NCI-H345 (cell line): ENCODE measurements around the gene TTC16.
A peak's percentile ranks its signal among the peaks of the same experiment; 100 is the strongest.
"Not testable (repeated sequence)": the region's sequence is repeated elsewhere in the genome, so short reads cannot be mapped to it uniquely, and the experiment has no call there.

Experiments
- DNase-seq: peaks from one replicate; lab custom pipeline; 2025; lab: John Stamatoyannopoulos, UW

Gene TTC16

GRCh38 chr9:127769101-127769500, 53.2 kb downstream of the TTC16 start:
- DNase-seq, result no peak

GRCh38 chr9:127769929-127770582, 54.2 kb downstream of the TTC16 start:
- DNase-seq, result no peak

DNA sequence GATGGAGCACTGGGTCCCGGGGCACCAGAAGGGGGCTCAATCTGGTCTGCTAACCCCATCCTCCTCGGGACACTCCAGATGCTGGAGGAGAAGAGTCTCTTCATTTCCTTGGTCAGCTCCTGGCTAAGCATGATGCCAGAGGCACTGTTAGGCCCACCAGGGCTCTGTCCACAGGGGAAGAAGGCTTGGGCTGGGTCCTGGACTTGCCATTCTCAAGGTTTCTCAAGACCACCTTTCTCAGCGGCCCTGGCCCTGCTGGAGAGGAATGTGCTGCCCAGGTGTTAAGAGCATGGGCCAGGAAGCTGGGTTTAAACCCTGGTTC, 54.7 kb downstream of the TTC16 start:
- DNase-seq, result no peak

DNA sequence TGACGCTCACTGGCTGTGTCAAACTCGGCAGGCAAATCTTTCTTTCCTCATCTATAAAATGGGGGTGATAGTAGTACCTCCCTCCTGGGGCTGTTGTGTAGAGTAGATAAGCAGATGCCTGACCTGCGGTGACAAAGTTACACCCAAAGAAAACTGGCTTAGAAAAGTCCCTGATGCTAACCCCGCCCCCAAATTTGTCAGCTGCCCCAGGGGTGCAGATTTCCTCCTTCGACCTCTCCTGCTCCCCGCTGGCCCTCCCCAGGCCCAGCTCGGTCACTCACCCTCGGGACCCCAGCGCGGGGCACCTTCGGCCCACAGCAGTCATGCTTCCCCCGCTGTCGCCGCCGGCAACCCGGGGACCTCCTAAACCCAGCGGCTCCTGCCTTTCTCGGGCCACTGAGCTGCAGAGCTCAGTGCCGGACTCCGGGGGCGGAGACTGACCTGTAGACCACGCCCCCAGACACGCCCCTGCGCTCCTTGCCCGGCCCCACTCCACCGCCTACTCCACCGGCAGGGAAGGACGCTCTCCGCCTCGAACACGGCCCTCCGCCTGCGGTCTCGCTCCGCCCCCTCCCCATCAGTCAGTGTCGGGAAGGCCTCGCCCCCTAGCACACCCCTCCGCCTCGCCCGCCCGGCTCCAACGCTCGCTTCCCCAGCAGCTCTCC, 55.2 kb downstream of the TTC16 start:
- DNase-seq, result peak; percentile 98

- DNase-seq, result no peak
Observed at GRCh38 chr9:127771570-127772189, 55.8 kb downstream of the TTC16 start.

DNA sequence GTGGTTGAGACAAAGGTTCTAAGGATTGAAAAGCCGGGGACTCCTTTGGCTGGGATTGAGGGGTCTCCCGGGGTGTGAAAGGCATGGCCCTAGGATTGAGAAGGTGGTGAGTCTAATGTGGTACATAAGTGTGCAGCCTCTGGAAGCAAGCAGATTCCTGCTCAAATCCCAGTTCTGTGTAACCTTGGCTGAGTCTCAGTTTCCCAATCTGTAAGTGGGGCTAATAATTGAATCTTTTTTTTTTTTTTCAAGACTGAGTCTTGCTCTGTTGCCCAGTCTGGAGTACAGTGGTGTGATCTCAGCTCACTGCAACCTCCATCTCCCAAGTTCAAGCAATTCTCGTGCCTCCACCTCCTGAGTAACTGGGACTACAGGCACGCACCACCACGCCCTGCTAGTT, 56.7 kb downstream of the TTC16 start:
- no peak for DNase-seq

DNA sequence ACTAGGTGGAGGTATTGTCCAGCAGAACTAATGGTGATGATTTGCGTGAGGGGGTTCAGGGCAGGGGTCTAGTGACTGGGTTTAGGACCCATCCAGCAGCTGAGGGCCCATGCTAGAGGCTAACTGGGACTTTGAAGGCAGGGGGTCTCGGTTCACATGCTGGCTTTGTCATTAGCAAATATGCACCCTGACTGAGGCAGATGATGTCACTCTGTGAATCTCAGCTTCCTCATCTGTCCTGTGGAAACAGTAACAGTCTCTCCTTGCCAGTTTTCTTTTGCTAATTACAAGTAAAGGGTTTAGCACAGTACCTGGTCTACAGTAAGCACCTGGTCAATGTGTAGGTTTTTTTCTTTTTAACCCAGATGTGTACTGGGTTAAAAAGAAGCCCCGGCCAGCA, 57.4 kb downstream of the TTC16 start:
- no peak for DNase-seq

DNA sequence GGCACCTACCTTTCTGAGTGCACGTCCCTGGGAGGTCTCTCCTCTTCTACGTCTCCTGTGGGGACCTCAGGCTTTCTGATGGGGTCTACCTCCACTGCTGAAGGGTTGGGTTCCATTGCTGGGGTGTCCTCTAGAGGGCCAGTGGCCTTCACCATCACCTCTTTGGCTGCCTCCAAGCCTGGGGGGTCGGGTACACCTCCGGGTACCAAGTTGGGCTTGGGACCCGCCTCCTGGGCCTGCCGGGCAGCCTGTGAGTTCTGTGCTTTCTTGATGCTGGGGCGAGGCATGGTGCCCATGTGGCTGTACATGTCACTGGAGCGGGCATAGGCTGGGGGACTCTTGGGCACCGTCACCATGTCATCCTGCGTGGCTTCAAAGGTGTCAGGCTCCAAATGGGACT, 58.1 kb downstream of the TTC16 start:
- DNase-seq, result no peak

- no peak for DNase-seq
Observed at GRCh38 chr9:127776195-127776923, 60.5 kb downstream of the TTC16 start.

- no peak for DNase-seq
Observed at GRCh38 chr9:127776924-127777289, 61.0 kb downstream of the TTC16 start.

DNA sequence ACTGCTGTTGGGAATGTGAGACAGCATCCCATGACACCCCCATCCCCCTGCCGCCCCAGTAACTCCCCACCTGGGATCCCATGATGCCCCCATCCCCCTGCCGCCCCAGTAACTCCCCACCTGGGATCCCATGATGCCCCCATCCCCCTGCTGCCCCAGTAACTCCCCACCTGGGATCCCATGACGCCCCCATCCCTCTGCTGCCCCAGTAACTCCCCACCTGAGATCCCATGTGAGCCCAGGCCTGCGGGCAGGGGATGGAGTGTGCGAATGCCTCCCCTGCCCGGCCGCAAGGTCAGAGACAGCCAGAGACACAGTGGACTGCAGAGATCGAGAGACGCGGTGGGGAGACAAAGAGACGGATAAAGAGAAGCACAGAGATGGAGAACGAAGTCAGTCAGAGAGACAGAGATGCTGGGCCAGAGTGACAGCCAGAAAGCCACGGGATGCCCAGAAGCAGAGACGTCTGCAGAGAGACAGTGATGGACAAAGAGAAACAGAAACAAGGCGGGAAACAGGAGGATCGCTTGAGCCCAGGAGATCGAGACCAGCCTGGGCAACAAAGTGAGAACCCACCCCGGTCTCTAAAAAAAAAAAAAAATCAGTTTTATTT, 61.6 kb downstream of the TTC16 start:
- DNase-seq, result no peak

GRCh38 chr9:127778280-127779135, 62.6 kb downstream of the TTC16 start, which contains the start of gene SH2D3C:
TSS of gene SH2D3C (minus strand) at chr9:127778666. CDS start at chr9:127778627, 39 bp downstream.
- no peak for DNase-seq

DNA sequence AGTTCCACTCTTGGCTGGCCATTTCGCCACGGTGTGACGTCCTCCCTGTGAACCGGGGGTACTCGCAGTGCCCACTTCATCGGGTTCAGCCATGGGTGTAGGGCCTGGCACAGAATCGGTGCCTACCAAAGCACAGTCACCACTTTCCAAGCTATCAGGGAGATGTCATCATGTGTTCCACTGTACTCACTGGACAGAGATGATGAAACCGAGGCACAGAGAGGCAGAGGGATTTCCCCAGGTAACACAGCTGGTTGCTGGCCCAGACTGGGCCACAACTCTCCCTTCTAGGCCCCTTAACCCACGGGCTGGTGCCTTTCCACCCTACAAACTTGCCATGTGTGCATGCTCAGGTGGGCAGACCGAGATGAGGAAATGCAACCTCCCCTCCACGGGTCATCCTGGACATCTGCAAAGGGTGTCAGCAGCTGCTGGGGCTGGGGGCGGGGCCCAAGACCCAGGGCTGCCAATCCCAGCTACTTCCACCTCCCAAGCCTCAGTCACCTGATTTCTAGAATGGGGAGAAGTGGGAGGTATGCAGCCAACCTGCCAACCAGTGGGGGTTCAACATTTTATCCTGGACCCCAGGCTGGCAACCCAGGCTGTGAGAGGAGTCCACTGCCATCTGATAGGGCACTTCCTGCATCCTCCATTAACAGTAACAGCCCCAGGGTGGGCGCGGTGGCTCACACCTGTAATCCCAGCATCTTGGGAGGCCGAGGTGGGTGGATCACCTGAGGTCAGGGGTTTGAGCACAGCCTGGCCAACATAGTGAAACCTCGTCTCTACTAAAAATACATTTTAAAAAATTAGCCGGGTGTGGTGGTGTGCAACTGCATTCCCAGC, 63.5 kb downstream of the TTC16 start:
- no peak for DNase-seq

GRCh38 chr9:127780126-127780885, 64.4 kb downstream of the TTC16 start:
- no peak for DNase-seq

DNA sequence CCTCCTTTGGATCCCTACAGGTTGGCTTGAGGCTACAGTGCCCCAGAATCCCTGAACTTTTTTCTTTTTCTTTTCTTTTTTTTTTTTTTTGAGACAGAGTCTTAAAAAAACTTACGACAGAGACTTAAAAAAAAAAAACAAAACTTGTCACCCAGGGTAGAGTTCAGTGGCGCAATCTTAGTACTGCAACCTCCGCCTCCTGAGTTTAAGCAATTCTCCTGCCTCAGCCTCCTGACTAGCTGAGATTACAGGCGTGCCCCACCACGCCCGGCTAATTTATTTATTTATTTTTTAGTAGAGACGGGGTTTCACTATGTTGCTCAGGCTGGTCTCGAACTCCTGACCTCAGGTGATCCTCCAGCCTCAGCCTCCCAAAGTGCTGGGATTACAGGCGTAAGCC, 65.0 kb downstream of the TTC16 start:
- DNase-seq, result not testable (repeated sequence)
